Mesendoderm (in vitro differentiated cells): Measurements from ENCODE around the gene DAB1.

Source experiments
- DNase-seq: peaks from one replicate; pipeline ENCODE4 v3.0.0; 2013
- H2AK5ac ChIP-seq: 2 replicates; pipeline ENCODE4 v1.6.1; 2013; ENCODE audit warnings: low read length, inconsistent platforms
- H2BK120ac ChIP-seq: 2 replicates; pipeline ENCODE4 v1.6.1; 2013; ENCODE audit warnings: low read depth, mild to moderate bottlenecking, low read length, moderate library complexity, mixed read lengths
- H2BK15ac ChIP-seq: replicated peaks from 2 replicates; pipeline ENCODE4 v1.6.1; 2013; ENCODE audit warnings: low read depth, mild to moderate bottlenecking, moderate library complexity
- H2BK5ac ChIP-seq: 2 replicates; pipeline ENCODE4 v1.6.1; 2013; ENCODE audit warnings: low read length, inconsistent platforms
- H3K18ac ChIP-seq: 2 replicates; pipeline ENCODE4 v1.6.1; 2013; ENCODE audit warnings: mild to moderate bottlenecking, low read length, mixed read lengths
- H3K23ac ChIP-seq: one replicate; pipeline ENCODE4 v1.6.1; 2013; ENCODE audit warnings: low read length
- H3K27ac ChIP-seq: 2 replicates; pipeline ENCODE4 v1.5.1; 2013; ENCODE audit warnings: low read depth, mild to moderate bottlenecking, inconsistent platforms, low read length, moderate library complexity
- H3K27me3 ChIP-seq: 2 replicates; pipeline ENCODE4 v1.6.1; 2013; ENCODE audit warnings: low read length, control low read depth, mild to moderate bottlenecking, inconsistent platforms; ENCODE audit not compliant: insufficient read depth, poor library complexity
- H3K36me3 ChIP-seq: 2 replicates; pipeline ENCODE4 v1.6.1; 2013; ENCODE audit warnings: low read length, inconsistent platforms; ENCODE audit not compliant: control insufficient read depth, insufficient read depth
- H3K4ac ChIP-seq: one replicate; pipeline ENCODE4 v1.6.1; 2013; ENCODE audit warnings: low read depth, mild to moderate bottlenecking, low read length, moderate library complexity
- H3K4me1 ChIP-seq: 2 replicates; pipeline ENCODE4 v1.6.1; 2013; ENCODE audit warnings: low read depth, low read length, inconsistent platforms; ENCODE audit not compliant: control insufficient read depth
- H3K4me2 ChIP-seq: 2 replicates; pipeline ENCODE4 v1.6.1; 2013; ENCODE audit warnings: low read length
- H3K4me3 ChIP-seq: 2 replicates; pipeline ENCODE4 v1.5.1; 2013; ENCODE audit warnings: mild to moderate bottlenecking, low read length
- H3K56ac ChIP-seq: one replicate; pipeline ENCODE4 v1.6.1; 2013; ENCODE audit warnings: low read length
- H3K79me1 ChIP-seq: 2 replicates; pipeline ENCODE4 v1.6.1; 2013; ENCODE audit warnings: low read length, inconsistent platforms
- H3K79me2 ChIP-seq: 2 replicates; pipeline ENCODE4 v1.6.1; 2013; ENCODE audit warnings: mild to moderate bottlenecking, low read length; ENCODE audit not compliant: control insufficient read depth, insufficient read depth
- H3K9ac ChIP-seq: 2 replicates; pipeline ENCODE4 v1.6.1; 2013; ENCODE audit warnings: low read length, inconsistent platforms
- H4K5ac ChIP-seq: one replicate; pipeline ENCODE4 v1.6.1; 2013; ENCODE audit warnings: low read length
- H4K8ac ChIP-seq: one replicate; pipeline ENCODE4 v1.6.1; 2013; ENCODE audit warnings: low read depth, mild to moderate bottlenecking, control low read depth, low read length, moderate library complexity
- WGBS: extraction: QIAGEN DNeasy Blood & Tissue Kit; methylation state at CpG from one replicate; pipeline ENCODE4 v1.1.7; 2013; ENCODE audit warnings: low lambda C conversion rate, missing lambda C conversion rate; ENCODE audit not compliant: insufficient coverage; ENCODE audit errors: extremely low coverage; 5-methylcytosine and 5-hydroxymethylcytosine counted together

Gene DAB1

DNA sequence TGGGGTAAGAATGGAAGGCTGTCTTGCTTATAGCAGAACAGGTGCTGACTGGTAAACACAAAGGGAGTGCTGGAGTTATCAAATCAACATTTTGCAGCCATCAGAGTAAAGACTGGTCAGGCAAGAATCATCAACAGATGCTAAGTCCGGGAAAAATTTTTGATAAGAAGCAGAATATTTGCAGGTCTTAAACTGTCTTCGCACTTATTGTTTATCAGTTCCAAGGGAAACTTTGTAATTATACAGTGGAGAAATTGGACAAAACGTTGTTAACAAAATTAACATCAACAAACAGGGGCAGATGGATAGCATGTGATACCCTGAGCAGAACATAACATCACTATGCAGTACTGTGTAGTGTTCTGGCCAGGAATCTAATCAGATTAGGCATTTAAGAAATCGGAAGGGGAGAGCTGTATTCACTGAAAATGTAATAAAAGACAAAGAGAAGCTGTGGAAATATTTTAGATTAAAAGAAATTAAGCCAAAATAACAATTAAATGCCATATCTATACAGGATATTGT is 127.1 kb downstream of the DAB1 start:
- Histone ChIP-seq H3K4me2 (no peak overlapping the region), H3K4ac (no peak overlapping the region), H3K79me1 (peaks cover 8% of the 10 kb centered on the region), H3K36me3 (no peaks in the 10 kb centered on the region), H2BK15ac (no peak overlapping the region), H2AK5ac (no peak overlapping the region), H3K9ac (no peak overlapping the region), H2BK120ac (no peak overlapping the region), H4K8ac (no peak overlapping the region), H3K27me3 (no peaks in the 10 kb centered on the region), H2BK5ac (no peak overlapping the region), H3K79me2 (peaks cover 1% of the 10 kb centered on the region), H4K5ac (no peak overlapping the region), H3K18ac (no peak overlapping the region), H3K4me3 (no peak overlapping the region), H3K23ac (no peak overlapping the region), H3K56ac (no peak overlapping the region), H3K27ac (no peak overlapping the region), H3K4me1 (no peaks in the 10 kb centered on the region)
- DNase-seq: no peak
- WGBS: no CpG with 5 or more reads among the region's 4 CpGs

DNA sequence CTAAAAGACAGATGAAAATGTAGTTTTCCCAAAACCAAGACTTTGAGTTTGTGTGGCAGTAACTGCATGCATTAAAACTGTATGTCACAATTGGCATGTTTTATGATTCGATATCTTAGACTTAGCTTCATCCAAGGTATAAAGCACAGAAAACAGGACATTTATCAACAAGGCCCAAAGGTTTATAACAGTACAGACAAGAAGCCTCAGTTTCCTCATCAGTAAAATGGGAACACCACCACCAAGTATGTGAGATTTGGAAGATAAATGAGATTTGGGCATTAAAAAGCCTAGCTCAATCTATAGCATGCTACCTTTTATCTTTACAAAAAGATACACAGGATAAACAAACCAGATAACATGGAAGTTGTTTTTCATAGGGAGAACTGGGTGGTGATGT is 128.5 kb downstream of the DAB1 start:
- Histone ChIP-seq H3K27ac (no peak overlapping the region), H2BK120ac (no peak overlapping the region), H3K4ac (no peak overlapping the region), H4K8ac (no peak overlapping the region), H4K5ac (no peak overlapping the region), H3K4me2 (no peak overlapping the region), H2BK5ac (no peak overlapping the region), H3K27me3 (no peaks in the 10 kb centered on the region), H2AK5ac (no peak overlapping the region), H3K79me2 (peaks cover 1% of the 10 kb centered on the region), H3K36me3 (no peaks in the 10 kb centered on the region), H3K4me1 (no peaks in the 10 kb centered on the region), H3K56ac (no peak overlapping the region), H2BK15ac (no peak overlapping the region), H3K4me3 (no peak overlapping the region), H3K79me1 (peaks cover 5% of the 10 kb centered on the region), H3K9ac (no peak overlapping the region), H3K23ac (no peak overlapping the region), H3K18ac (no peak overlapping the region)
- no peak for DNase-seq
- no CpG with 5 or more reads among the region's 1 CpG for WGBS

DNA sequence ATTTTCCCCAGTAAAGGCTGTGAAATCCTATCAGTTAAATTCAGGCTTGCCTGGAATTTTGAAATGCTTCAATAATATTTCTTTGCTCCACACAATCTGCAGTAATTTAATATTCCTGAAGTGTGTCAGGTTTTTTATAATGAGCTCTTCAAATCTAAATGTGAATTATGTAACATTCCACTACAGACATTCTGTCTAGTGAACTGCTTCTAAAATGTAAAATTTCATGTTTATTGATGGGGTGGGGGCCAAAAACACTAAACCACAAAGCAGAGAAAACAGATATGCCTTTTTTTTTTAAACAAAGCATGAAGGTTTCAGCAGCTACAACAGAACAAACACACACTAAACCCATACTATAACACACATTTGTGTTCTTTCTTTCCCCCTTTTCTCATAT is 129.7 kb downstream of the DAB1 start:
- H3K4me2 ChIP-seq: no peak overlapping the region
- no peak overlapping the region for H2BK15ac ChIP-seq
- H4K5ac ChIP-seq: no peak overlapping the region
- H4K8ac ChIP-seq: no peak overlapping the region
- H3K27ac ChIP-seq: no peak overlapping the region
- H3K4ac ChIP-seq: no peak overlapping the region
- no peaks in the 10 kb centered on the region for H3K36me3 ChIP-seq
- no peaks in the 10 kb centered on the region for H3K27me3 ChIP-seq
- H3K79me1 ChIP-seq: peaks cover 4% of the 10 kb centered on the region
- H3K18ac ChIP-seq: no peak overlapping the region
- H3K4me3 ChIP-seq: no peak overlapping the region
- no peak overlapping the region for H2AK5ac ChIP-seq
- H2BK5ac ChIP-seq: no peak overlapping the region
- H3K56ac ChIP-seq: no peak overlapping the region
- no peak overlapping the region for H2BK120ac ChIP-seq
- peaks cover 1% of the 10 kb centered on the region for H3K79me2 ChIP-seq
- H3K4me1 ChIP-seq: no peaks in the 10 kb centered on the region
- DNase-seq: no peak
- H3K9ac ChIP-seq: no peak overlapping the region
- no peak overlapping the region for H3K23ac ChIP-seq

DNA sequence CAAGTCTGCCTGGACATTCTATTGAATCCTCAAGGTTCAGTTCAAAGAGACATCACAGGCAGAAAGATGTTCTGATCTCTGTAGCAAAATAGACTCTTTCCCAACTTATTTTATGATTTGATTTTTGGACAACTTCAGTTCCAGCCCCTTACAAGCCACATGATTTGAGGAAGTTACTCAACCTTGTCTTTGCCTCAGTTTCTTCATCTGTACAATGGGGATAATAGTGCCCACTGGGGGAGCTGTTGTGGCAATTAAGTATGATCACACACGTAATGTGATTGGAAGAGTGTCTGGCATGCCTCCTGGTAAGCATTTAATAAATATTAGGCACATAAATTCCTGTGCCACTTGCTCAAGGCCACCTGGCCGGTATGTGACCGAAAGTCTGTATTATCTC is 130.6 kb downstream of the DAB1 start:
- Histone ChIP-seq H3K9ac (no peak overlapping the region), H4K5ac (no peak overlapping the region), H3K27me3 (no peaks in the 10 kb centered on the region), H2BK120ac (no peak overlapping the region), H3K79me1 (peaks cover 4% of the 10 kb centered on the region), H3K36me3 (no peaks in the 10 kb centered on the region), H2BK15ac (no peak overlapping the region), H3K79me2 (peaks cover 1% of the 10 kb centered on the region), H2AK5ac (no peak overlapping the region), H3K4me3 (no peak overlapping the region), H3K4ac (no peak overlapping the region), H2BK5ac (no peak overlapping the region), H3K27ac (no peak overlapping the region), H3K18ac (no peak overlapping the region), H3K4me2 (no peak overlapping the region), H3K4me1 (no peaks in the 10 kb centered on the region), H3K56ac (no peak overlapping the region), H4K8ac (no peak overlapping the region), H3K23ac (no peak overlapping the region)
- WGBS: no CpG with 5 or more reads among the region's 3 CpGs
- no peak for DNase-seq

DNA sequence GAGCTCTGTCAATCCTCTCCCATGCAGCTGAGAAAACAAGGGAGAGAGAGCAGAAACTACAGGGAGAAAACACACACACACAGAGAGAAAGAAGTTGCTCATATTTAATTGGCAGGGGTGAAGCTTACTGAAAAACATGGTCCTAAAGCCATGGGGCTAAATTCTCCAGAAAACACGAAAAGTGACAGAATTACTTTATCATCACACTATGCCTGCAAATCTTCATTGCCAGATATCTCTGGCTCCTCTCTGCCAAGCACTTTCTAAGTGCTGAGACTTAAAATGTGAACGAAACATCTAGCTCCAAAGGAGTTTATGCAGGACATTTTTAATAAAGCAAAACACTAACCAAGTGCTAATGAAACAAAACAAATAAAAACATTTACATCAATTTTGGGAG is 134.1 kb downstream of the DAB1 start:
- Histone ChIP-seq H2BK5ac (no peak overlapping the region), H3K79me2 (peaks cover 1% of the 10 kb centered on the region), H2BK15ac (no peak overlapping the region), H3K27me3 (no peaks in the 10 kb centered on the region), H2BK120ac (no peak overlapping the region), H3K23ac (no peak overlapping the region), H4K5ac (no peak overlapping the region), H3K4me3 (no peak overlapping the region), H3K56ac (no peak overlapping the region), H3K36me3 (no peaks in the 10 kb centered on the region), H3K79me1 (peaks cover 4% of the 10 kb centered on the region), H3K27ac (no peak overlapping the region), H3K4ac (no peak overlapping the region), H3K18ac (no peak overlapping the region), H3K4me2 (no peak overlapping the region), H2AK5ac (no peak overlapping the region), H3K4me1 (no peaks in the 10 kb centered on the region), H3K9ac (no peak overlapping the region), H4K8ac (no peak overlapping the region)
- no peak for DNase-seq
- WGBS: no CpG with 5 or more reads among the region's 2 CpGs

DNA sequence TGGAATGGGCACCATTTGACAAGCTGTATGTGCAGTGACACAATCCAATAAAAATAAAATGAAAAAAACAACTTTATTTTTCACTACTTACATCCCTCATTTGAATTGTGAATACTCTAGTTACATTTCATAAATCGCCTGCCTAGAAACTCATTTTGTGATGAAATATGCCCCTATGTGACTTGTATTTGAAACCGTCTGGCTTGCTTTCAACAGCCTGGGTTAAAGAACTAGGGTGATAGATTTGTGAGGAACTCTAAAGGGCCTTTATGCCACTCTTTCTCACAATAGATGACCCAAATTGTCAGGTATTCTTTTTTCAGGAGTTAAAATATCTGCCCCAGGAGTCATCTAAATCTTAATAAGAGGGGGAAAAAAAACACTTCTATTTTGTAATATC is 137.9 kb downstream of the DAB1 start:
- Histone ChIP-seq H3K27ac (no peak overlapping the region), H3K9ac (no peak overlapping the region), H3K56ac (no peak overlapping the region), H3K4me2 (no peak overlapping the region), H4K8ac (no peak overlapping the region), H3K4me1 (no peaks in the 10 kb centered on the region), H3K27me3 (no peaks in the 10 kb centered on the region), H3K4me3 (no peak overlapping the region), H2BK5ac (no peak overlapping the region), H3K23ac (no peak overlapping the region), H4K5ac (no peak overlapping the region), H2BK15ac (no peak overlapping the region), H2AK5ac (no peak overlapping the region), H3K18ac (no peak overlapping the region), H3K79me2 (no peaks in the 10 kb centered on the region), H3K4ac (no peak overlapping the region), H3K79me1 (no peaks in the 10 kb centered on the region), H2BK120ac (no peak overlapping the region), H3K36me3 (no peaks in the 10 kb centered on the region)
- DNase-seq: no peak
- 100% methylated on average over 1 of the region's 2 CpGs for WGBS
